Keratinocyte (primary cell): ENCODE data around the gene TRAP1. TPM values are rescaled to one million over a fixed set of nuclear protein-coding genes. Genes with fewer than 3 reads are reported as not detected.

Experiments
- DNase-seq: peaks from one replicate; pipeline ENCODE4 v3.0.0-alpha.2; 2011; ENCODE audit warnings: low read depth, missing footprints, low spot score
- FAIRE-seq: peaks from 2 replicates; lab custom pipeline; 2011; peaks lifted over from hg19 to GRCh38; lab: Jason Lieb, UNC
- H2AFZ ChIP-seq: 2 replicates; pipeline ENCODE4 v1.6.0; 2012; ENCODE audit warnings: low read length, control low read depth, inconsistent platforms; ENCODE audit not compliant: control insufficient read depth
- H3K27ac ChIP-seq: 2 replicates; pipeline ENCODE4 v1.5.1; 2011; ENCODE audit warnings: low read length; ENCODE audit not compliant: control insufficient read depth, insufficient read depth
- H3K27me3 ChIP-seq: 3 replicates; pipeline ENCODE4 v1.6.0; 2011; ENCODE audit warnings: low read length; ENCODE audit not compliant: control insufficient read depth, insufficient read depth; ENCODE audit errors: extremely low read depth
- H3K36me3 ChIP-seq, 2 experiments: 2 replicates in 1 of 2; 3 replicates in 1 of 2; pipeline ENCODE4 v1.5.1; 2011; ENCODE audit warnings: low read length in 2 of 2, mild to moderate bottlenecking in 1 of 2; ENCODE audit not compliant: control insufficient read depth in 2 of 2, insufficient read depth in 2 of 2; ENCODE audit errors: extremely low read depth in 1 of 2
- H3K4me1 ChIP-seq: 3 replicates; pipeline ENCODE4 v1.5.1; 2011; ENCODE audit warnings: low read length; ENCODE audit not compliant: control insufficient read depth, insufficient read depth; ENCODE audit errors: extremely low read depth
- H3K4me2 ChIP-seq: 3 replicates; pipeline ENCODE4 v1.6.0; 2011; ENCODE audit warnings: low read depth, low read length; ENCODE audit not compliant: control insufficient read depth, insufficient read depth; ENCODE audit errors: extremely low read depth
- H3K4me3 ChIP-seq, 3 experiments: fragments of 200-600 bp in 1 of 3; sonication (generic) in 1 of 3; 2 replicates in 2 of 3; 3 replicates in 1 of 3; pipeline ENCODE4 v1.5.1; 2011 to 2016; ENCODE audit warnings: low read length in 3 of 3, mild to moderate bottlenecking in 3 of 3, control low read depth in 2 of 3, inconsistent platforms in 1 of 3, low read depth in 1 of 3, mixed read lengths in 1 of 3, mixed run types in 1 of 3, moderate library complexity in 1 of 3; ENCODE audit not compliant: control insufficient read depth in 2 of 3, insufficient read depth in 2 of 3; ENCODE audit errors: extremely low read depth in 1 of 3
- H3K79me2 ChIP-seq: 2 replicates; pipeline ENCODE4 v1.6.0; 2012; ENCODE audit warnings: low read length; ENCODE audit not compliant: control insufficient read depth, insufficient read depth
- H3K9ac ChIP-seq: 3 replicates; pipeline ENCODE4 v1.6.0; 2011; ENCODE audit warnings: low read length; ENCODE audit not compliant: control insufficient read depth, insufficient read depth; ENCODE audit errors: extremely low read depth
- H3K9me1 ChIP-seq: 3 replicates; pipeline ENCODE4 v1.6.0; 2011; ENCODE audit warnings: low read length; ENCODE audit not compliant: control insufficient read depth, insufficient read depth; ENCODE audit errors: extremely low read depth
- H3K9me3 ChIP-seq: 2 replicates; pipeline ENCODE4 v1.5.1; 2012; ENCODE audit warnings: low read depth, low read length; ENCODE audit not compliant: control insufficient read depth
- H4K20me1 ChIP-seq: 3 replicates; pipeline ENCODE4 v1.6.0; 2011; ENCODE audit warnings: low read length; ENCODE audit not compliant: control insufficient read depth, insufficient read depth; ENCODE audit errors: extremely low read depth
- CTCF ChIP-seq, 3 experiments: IDR thresholded peaks in 1 of 3; conservative IDR thresholded peaks in 1 of 3; optimal IDR thresholded peaks in 1 of 3; 2 replicates in 2 of 3; 3 replicates in 1 of 3; pipeline versions ENCODE3 to v1.5.1; 2011; ENCODE audit warnings: low read length in 3 of 3, mild to moderate bottlenecking in 3 of 3, moderate library complexity in 2 of 3, control low read depth in 1 of 3, inconsistent platforms in 1 of 3; ENCODE audit not compliant: insufficient read depth in 2 of 3; ENCODE audit errors: extremely low read depth in 1 of 3
- EZH2 ChIP-seq: IDR thresholded peaks from one replicate; pipeline ENCODE4 v1.6.1; 2012; ENCODE audit warnings: inconsistent platforms, mild to moderate bottlenecking, low read length, moderate library complexity
- dilution Hi-C: fragments of 300-500 bp; cut with MboI; formaldehyde crosslinking; loops from one replicate; pipeline ENCODE4 v1.7.0; 2020; ENCODE audit warnings: low sequenced_read_pairs; ENCODE audit not compliant: extremely low pct_ligation_motif_present
- polyA plus RNA-seq, 5 experiments: library from polyadenylated mRNA; depleted of rRNA in 3 of 5; stranded (reverse) in 3 of 5; stranded (forward) in 1 of 5; unstranded in 1 of 5; fragments of >200 nt; gene quantifications; 1 replicate in 1 of 5; 2 replicates in 3 of 5; 3 replicates in 1 of 5; pipeline versions ENCODE4 v1.2.1 to v1.2.3, GENCODE V29; 2011 to 2012; ENCODE audit warnings: missing spikeins in 2 of 5, low read depth in 1 of 5, low replicate concordance in 1 of 5

TRAP1 gene
- polyA plus RNA-seq, 1 donor (not counting 4 experiments of a cell fraction or from before 2014, with no cell fraction given) = 106 TPM

- H3K4me2 ChIP-seq = no peak within 1 kb of the TSS
- no peak within 1 kb of the TSS for H3K4me3 ChIP-seq
- dilution Hi-C loops = no loop called here
- DNase-seq (peak; percentile 17), FAIRE-seq (peak; percentile 51)
- H3K9me3 ChIP-seq = no peaks in the 10 kb centered on the region
- H3K36me3 ChIP-seq = peaks cover 20 to 27% of the 10 kb centered on the region in 2 experiments
- no peaks in the 10 kb centered on the region for H3K9me1 ChIP-seq
- TF ChIP-seq CTCF (optimal IDR thresholded peaks at IDR 0.05 in 1 of 3, IDR thresholded peaks at IDR 0.05 in 1 of 3, conservative IDR thresholded peaks at IDR 0.05 in 1 of 3; ENCODE audit: extremely low read depth in 1 of 3, insufficient read depth in 2 of 3, low read length in 3 of 3) = peak; percentile 67 to 89 (median 88)
- TF ChIP-seq EZH2 = no peak
- H4K20me1 ChIP-seq = peaks cover 4% of the 10 kb centered on the region
- no peaks in the 10 kb centered on the region for H3K79me2 ChIP-seq
- H3K27ac ChIP-seq = no peak within 1 kb of the TSS
- no peak within 1 kb of the TSS for H2AFZ ChIP-seq
- H3K4me1 ChIP-seq = no peaks in the 10 kb centered on the region
- no peaks in the 10 kb centered on the region for H3K27me3 ChIP-seq
- no peak within 1 kb of the TSS for H3K9ac ChIP-seq
These were observed 62.9 kb downstream of the TRAP1 start, which contains the start of gene DNASE1 for GRCh38 chr16:3654249-3654991. Gene DNASE1, plus strand, starts transcription at chr16:3654691. Its CDS starts 683 bp downstream, at chr16:3655374.

- DNase-seq = no peak
- Histone ChIP-seq H3K27ac (no peak overlapping the region), H3K27me3 (no peaks in the 10 kb centered on the region), H4K20me1 (peaks cover 4% of the 10 kb centered on the region), H3K4me1 (no peaks in the 10 kb centered on the region), H3K9me3 (no peaks in the 10 kb centered on the region), H3K9me1 (no peaks in the 10 kb centered on the region), H3K4me3 (no peak overlapping the region), H3K79me2 (no peaks in the 10 kb centered on the region), H3K36me3 (peaks cover 14 to 21% of the 10 kb centered on the region in 2 experiments), H2AFZ (no peak overlapping the region), H3K4me2 (no peak overlapping the region), H3K9ac (no peak overlapping the region)
- TF ChIP-seq EZH2 = no peak
- TF ChIP-seq CTCF (optimal IDR thresholded peaks at IDR 0.05 in 1 of 3, IDR thresholded peaks at IDR 0.05 in 1 of 3, conservative IDR thresholded peaks at IDR 0.05 in 1 of 3; ENCODE audit: extremely low read depth in 1 of 3, insufficient read depth in 2 of 3, low read length in 3 of 3) = no peak
- dilution Hi-C loops = no loop called here
- no peak for FAIRE-seq
These were observed 64.7 kb downstream of the TRAP1 start for GRCh38 chr16:3652373-3653195.
